ENCODE data around the gene LRP1B.

The LRP1B gene

DNA sequence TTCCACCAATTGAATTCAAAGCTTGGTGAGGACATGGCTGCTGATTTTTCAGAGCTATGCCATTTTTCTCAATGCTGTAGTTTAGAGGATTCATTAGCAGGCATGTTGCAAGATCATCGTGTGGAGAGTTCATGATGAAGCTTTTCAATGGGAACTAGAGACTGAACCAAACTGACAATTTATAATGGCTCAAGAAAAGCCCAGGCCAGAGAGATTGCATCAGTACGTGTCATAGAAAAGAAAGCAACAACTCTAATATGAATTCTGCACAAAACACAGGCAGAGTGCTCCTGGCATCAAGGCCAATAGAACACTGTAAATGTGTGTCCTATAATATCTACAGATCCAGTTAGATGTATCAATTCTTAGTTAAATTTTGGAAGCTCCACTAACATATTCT, 477.6 kb downstream of the LRP1B start:
- no peak for DNase-seq

DNA sequence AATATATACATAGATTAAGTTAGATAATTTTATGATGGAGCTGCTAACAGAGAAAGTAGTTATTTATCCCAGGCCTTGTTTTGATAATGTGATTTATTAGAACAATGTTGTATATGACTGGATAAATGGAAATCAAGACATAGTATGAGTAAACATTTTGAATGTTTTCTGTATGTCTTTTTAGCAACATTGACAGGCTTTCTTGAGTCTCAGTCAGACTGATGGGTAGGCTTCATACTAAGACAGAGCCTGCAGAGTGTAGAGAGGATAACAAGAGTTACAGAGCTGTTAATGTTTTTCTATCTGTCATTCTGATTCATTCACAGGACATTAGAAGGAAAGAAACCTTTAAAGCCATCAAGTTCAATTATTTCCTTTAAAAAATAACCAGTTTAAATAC, 478.5 kb downstream of the LRP1B start:
- DNase-seq, result no peak

DNA sequence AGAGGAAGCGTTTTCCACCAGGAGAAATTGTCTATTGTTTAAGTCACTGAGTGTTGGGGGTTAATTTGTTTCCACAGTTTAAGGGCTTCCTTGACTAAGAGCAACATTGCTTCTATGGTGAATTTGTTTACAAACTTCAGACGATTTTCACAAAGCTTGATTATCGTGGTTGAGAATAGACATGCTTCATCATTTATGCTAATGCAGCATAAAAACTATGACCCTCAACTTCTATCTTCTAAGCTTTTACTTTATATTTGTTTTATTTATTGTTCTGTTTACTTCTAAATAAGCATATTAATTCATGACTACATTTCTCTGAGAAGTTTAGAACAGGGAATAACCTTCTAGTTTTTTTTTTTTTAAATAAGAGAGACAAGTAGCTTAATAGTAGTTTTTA, 483.5 kb downstream of the LRP1B start:
- no peak for DNase-seq

DNA sequence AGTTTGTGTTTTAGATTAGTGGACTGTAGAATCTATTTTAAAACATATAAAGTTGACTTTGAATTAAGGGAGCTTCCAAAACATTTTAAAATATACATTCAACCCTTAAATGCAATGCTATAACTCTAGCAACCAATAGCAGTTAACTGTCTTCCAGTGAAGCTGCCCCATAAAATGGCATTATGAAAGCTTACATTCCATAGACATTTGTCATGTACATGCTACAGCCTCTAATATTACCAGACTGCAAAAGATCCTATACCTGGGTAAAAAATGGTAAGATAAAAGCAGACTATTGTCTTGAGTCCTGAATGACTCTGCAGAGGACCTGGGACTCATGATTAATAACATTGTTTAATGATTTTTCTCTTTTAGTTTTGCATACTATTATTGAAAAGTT, 489.4 kb downstream of the LRP1B start:
- DNase-seq, result no peak

DNA sequence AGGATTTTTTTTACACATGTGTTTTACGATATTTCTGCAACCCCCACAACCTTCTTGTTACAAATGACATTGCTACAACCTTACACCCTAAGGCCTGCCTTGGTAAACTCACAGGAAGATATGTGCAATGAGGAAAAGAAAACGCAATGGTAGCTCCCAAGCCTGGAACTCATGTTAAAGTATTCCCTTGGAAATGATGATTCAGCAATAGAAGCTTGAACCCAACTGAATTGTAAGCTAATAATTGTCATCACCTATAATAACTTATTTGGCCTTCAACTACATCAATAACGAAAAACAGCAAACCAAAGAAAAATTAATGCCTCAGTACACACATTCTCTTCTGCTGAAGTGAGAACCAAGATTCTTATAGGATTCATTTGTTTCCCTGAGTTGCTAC, 491.0 kb downstream of the LRP1B start:
- DNase-seq, result no peak

DNA sequence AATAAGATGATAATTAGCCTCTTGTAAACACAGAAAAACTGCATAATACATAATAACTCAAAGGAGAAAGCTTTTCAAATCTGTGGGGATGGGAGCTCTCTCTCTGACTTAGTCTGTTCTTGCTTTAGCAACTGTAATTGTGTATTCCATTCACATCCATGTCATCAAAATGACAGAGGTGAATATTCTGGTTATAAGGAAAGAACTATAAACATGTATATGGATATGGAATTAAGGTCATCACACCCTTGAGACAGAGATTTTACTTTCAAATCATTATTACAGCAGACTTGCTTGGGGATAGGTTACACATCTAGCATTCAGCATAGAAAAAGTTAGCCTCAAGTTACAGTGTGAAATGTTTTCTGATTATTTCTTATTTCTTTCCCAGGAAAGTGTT, 497.7 kb downstream of the LRP1B start:
- DNase-seq, result no peak

DNA sequence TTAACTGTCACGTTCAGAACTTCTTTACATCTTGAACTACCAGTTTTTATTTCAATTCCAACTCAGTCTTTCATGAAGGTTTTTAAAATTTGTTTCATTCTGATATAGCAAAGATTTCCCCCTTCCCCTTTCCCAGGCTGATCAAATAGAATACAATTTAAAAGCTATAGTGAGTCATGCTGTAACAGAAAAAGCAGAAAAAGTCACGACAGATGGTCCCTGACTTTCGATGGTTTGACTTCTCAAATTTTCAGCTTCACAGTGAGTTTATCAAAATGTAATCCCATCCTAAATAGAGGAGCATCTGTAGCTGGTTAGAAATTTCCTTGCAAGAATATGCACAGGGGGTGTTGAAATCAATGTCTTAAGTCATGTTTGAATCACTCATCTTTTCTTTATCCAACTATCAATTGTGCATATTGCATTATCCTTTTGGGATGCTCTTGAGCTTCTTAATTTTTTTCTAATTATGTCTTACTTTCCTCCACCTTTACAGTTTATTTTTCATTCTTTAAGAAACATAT, 500.3 kb downstream of the LRP1B start:
- DNase-seq, result no peak

DNA sequence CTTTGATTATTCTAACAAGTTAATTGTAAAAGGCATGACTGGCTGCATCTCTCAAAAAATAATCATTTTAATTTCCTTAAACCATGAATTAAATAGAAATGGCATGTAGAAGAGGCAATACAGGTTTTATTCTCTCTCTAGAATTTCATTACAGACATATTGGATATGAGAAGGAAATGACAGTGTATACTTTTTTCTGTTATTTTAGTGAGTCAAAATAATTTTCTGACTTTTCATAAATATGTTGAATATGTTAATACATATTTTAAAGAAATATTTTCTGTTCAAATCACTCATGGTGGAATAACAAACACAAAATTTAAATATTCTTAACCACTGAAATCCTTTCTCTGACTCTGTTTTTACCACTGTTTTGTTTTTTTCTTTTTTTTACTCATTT, 510.4 kb downstream of the LRP1B start:
- no peak for DNase-seq

DNA sequence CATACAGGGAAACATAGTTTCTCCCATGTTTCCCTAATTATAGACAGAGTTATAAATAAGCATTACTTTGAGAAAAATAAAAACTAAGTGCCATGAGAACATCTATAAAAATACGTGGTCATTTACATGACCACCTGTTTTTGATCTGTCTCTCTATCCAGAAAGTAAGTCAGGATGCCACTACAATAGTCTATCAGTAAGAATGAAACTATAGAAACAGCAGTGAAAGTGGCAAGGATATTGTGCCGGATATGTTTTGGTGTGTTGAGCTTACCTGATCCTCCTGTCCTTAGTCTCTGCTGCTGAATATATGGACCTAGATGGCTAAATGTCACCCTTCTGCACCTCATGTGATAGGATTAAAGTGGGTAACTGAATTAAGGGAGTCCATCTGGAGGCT, 512.4 kb downstream of the LRP1B start:
- no peak for DNase-seq

DNA sequence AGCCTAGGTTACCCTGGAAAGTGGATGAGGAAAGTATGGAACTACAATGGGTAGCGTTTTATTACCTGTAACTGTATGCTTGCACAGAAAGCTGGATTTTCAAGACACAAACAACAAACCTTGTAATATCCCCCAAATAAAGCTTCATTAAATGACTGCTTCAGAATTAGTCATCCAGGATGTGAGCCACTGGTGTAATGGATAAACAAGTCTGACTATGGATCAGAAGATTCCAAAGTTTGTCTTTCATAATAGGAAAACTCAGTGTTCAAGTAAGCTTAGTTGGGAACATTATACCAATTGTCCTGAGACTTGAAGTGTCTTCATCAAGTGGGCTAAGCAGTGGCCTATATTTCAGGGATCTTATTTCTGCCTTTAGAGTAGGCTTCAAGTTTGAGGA, 518.8 kb downstream of the LRP1B start:
- DNase-seq, result no peak

DNA sequence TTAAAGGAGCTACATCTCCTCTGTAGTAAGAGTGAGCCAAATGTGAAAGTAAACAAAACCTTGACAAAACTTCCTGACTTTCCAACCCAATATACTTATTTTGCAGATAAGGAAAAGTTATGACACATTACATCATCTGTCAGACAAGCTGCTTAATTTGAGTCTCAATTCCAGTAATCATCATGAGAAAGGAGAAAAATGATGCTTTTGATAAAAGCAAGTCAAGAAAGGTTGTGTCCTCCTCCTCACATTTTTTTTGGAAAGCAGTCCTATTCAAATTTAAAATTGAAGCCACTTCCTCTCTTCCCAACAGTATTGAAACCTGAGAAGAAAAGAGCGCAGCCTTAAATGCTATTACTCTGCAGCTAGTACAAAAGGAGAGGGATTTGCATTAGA, 519.6 kb downstream of the LRP1B start:
- peak in 1 of 3 experiments; percentile 61 for DNase-seq

DNA sequence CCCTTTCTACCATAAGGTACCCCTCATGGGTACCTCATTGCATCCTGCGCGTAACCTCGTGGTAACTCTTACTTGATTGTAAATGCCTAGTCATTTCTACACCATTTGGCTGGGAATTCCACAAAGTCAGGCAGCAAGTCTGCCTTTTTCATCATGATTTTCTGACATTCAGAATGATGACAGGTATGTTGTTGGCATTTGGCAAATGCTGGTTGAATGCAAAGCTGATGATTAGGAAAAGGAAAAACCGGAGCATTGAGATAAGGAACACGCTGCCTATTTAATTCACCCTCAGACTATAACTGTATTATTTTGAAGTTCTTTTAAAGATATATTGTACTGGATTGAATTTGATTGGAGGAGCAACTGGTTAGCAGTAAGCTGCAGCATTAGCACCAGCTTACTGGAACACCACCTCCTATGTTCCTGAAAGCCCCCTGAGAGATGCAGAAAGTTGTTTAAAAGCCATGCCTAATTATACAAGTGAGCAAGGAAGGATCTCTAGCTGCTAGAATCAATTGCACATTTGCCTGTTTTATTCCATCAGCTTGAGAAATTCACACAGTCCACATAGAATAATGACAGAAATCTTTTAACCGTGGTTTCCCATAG, 520.1 kb downstream of the LRP1B start:
- no peak for DNase-seq

DNA sequence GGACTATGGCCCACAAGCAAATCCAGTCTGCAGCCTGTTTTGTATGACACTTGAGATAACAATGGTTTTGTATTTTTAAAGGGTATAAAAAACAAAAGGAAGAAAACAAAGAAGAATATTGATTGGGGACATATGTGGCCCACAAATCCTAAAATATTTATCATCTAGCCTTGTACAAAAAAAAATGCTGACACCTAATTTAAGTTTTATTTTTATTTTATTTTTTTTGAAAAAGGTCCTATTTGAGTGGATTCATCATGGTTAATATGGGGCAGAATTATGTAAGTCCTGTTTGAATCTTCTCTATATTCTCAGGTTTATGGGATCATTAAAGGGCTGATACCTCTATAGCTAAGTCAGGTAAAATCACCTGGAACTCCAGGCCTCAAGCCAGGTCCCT, 525.7 kb downstream of the LRP1B start:
- no peak for DNase-seq

DNA sequence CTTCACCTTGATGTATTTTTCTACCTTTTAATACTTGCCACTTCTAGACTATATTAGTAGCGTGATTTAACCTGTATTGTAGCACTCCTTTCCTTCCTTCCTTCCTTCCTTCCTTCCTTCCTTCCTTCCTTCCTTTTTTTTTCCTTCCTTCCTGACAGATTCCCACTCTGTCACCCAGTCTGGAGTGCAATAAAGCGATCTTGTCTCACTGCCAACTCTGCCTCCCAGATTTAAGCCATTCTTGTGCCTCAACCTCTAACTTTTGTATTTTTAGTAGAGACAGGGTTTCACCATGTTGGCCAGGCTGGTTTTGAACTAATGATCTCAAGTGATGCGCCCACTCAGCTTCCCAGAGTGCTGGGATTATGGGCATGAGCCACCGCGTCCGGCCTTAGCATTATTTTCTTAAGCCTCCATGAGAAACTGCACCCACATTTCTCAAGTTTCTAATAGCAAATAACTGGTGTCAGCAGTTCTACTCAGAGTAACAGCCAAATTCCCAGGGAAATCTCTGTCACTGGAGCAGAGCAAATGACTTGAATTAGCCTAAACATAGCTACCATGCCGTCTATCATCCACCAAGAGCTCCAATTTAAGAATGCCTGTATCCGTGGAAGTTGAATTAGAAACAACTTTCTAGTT, 529.2 kb downstream of the LRP1B start:
- DNase-seq, result no peak

DNA sequence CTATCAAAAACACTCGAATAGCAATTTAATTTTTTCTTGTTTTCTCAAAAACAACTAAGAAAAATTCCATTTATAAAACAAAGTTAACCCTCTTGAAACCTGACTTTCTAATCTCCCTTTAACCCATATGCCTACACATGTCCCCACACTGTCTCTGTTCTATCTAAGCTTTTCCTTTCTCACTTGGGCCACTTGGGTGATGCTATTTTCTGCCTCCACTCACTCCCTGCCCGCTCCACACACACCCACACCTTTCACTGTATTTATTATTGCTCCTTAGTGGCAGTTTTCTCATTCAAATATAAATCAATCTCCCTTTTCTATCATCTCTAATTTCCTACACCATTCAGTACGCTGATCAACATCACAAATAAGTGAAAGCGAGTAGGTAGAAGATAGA, 531.1 kb downstream of the LRP1B start:
- no peak for DNase-seq

DNA sequence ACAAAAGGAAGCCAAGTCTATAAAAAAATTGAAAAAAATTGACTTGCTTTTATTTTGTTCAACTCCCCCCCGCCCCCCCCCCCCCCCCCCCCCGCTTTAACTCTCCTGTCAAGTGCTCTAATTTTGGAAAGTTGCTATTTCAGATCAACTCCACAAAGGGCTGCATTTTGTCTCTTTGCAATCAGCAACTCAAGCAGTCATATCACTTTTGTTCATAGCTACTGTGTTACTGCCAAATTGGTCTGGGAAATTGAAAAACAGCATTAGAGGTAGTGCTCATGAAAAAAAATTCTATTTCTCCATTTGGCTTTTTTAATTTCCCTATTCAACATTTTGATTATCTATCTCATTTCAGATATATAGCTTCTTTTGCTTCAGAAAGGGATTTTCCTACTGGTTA, 531.8 kb downstream of the LRP1B start:
- DNase-seq, result no peak

DNA sequence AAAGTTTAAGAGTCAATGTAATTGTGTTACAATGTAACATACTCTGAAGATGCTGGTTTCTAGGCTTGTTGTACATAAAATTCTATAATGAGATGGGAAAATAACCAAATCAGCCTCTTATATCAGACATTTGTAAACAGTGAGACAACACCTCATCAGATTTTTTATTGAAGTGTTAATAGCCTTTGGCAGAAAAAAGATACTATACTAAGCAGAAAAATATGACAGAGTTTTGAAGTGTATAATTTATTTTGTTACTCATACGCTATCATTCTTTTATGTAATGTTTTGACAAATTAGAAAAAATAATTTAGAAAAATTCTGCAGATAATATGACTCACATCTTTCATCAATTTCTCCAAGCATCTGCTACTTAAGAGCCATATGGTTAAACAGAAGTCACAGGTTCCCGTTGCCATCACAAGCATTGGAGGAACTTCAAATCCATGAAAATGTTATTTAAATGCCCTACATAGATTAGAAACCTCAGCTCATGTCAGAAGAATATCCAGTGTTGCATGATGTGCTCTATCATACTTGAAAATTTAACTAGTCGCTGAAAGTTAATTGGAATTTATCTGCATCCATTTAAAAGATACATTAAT, 535.4 kb downstream of the LRP1B start:
- DNase-seq, result no peak

DNA sequence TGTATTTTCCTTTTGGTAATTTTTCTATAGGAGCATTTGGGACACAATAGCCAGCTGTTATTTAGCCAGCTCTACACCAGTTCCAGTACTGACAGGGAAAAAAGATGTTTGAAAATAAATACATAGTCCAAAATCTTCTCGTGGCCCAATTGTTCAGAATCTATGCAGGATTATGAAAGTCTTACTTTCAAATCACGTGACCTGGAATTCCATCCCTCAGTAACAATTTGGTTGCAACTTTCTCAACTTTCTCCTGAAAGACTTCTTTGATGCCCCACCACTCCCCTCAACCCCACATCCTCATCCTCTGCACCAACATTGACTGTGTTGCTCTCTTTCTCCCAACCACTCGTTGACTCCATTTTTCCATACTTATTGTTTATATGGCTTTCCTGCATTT, 539.0 kb downstream of the LRP1B start:
- DNase-seq, result no peak

DNA sequence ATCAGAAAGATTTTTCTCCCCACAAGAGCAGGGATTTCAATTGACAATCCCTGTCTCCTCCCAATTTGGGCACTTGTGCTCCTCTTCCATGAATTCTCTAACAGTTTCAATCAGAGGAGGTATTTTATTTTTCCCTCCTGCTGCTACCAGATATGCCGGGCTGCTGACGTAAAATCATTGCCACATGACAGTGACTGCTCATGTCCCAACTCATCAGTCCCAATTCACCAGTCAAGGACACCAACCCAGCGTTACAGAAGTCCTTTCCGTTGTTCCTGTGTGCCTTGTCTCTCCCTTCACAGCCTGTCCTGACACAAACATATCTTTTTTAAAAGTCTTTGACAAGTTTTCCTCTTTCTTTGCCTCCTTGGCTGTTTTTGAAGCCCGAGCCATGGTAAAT, 540.2 kb downstream of the LRP1B start:
- DNase-seq, result no peak

DNA sequence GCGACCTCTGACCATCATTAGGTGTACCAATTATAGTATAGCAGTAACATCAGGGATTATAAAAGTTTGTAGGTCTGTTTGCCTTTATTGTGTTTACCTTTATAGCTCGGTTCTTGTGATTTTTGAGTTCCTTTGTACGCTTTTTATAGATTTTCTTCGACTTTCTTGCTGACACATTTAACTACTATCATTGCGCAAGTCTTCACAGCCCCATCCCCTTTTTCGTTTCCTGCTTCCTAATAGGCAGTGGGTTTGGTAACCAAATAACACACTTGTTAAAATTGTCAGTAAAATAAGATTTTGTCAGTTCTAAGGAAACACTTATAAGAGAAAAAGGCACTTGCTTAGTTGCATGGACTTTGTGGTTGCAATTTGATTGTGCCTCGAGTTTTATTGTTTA, 541.5 kb downstream of the LRP1B start:
- DNase-seq, result no peak

DNA sequence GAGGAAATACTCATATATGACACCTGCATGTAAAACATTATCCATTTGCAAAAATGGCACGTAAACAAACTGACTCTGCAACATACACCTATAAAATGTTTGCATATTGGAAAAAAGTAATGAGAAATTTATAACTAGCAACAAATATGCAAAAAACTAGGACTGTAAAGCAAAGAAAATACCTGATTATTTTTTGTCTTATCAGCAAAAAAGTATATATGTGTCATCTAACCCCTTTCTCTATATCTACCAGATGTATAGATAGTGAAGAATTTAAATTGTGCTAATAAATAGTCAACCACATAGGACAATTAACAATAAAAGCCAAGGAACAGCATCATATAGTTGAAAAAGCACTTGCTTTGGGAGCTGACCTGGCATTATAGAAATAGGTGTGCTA, 543.8 kb downstream of the LRP1B start:
- DNase-seq, result no peak

DNA sequence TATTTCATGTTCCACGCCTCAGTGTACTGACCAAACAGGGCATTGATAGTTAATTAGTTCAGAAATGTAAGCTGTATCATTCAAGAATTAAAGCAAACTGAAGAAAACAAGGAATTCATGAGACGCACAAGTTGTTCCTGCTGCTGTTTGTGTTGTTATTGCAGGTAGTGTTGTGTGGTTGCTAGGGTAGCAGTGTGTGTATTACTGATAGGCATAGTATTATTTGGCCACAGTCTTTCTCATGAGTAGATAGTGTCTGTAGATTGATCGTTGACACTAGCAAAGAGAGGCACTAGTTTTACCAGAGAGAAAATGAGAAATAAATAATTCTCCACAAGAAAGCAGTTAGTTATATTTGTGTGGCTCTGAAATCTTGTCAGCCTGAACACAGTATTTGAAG, 548.6 kb downstream of the LRP1B start:
- DNase-seq, result no peak

DNA sequence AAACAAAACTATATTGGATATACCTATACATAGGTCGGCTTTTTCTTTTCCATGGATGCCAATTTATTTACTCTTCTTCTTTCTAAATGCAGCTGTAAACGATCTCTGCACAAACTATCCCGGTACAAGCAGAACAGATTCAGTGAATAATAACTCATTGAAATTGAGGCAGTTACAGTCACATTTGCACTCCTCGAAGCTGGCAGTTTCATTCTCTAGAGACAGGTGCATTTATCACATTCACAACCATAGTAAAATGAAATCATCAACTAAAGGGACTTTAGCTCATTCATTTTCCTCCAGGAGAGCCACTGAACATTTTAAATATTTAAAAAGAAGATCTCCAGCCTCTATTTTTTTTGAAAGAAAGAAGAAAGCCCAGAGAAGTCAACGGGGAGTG, 551.7 kb downstream of the LRP1B start:
- DNase-seq, result no peak

DNA sequence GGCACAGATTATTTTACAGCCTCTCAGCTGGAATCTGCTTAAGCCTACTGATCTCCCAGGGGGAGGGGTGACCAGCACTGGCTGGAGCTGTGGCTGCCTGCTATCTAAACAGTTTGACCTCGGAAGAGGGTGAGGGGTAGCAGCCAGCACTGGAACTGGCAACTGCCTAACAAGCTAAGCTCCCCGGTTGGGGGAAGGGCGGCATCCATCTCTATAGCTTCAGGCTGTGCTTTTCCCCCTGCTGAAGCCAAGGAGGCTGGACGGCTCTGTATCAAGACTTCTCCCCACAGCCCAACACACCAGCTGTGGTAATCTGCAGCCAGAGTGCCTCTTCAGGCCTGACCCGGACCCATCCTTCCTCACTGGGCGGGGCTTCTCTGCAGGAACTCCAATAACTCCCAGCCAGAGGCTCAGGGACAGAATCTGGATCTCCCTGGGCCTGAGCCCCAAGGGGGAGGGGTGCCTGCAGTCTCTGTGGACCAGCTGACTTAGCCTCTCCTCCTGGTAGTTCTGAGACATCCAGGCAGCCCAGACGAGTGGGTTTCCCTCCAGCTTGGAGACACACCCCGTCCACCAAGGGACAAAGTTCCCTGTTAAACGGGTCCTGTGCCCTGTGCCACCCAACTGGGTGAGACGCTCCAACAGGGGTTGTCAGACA, 560.2 kb downstream of the LRP1B start:
- DNase-seq, result no peak
